IPS-18c (cell line): ENCODE data around the gene PDIA5.

Experiments used
- H3K4me3 ChIP-seq: 2 replicates; pipeline ENCODE4 v1.7.0; 2013; ENCODE audit warnings: low read depth, mild to moderate bottlenecking, low read length, moderate library complexity; ENCODE audit not compliant: insufficient read depth
- H3K9me3 ChIP-seq: one replicate; pipeline ENCODE4 v1.6.1; 2013; ENCODE audit warnings: mild to moderate bottlenecking, low read length, moderate library complexity; ENCODE audit not compliant: control insufficient read depth, insufficient read depth

Gene PDIA5

DNA sequence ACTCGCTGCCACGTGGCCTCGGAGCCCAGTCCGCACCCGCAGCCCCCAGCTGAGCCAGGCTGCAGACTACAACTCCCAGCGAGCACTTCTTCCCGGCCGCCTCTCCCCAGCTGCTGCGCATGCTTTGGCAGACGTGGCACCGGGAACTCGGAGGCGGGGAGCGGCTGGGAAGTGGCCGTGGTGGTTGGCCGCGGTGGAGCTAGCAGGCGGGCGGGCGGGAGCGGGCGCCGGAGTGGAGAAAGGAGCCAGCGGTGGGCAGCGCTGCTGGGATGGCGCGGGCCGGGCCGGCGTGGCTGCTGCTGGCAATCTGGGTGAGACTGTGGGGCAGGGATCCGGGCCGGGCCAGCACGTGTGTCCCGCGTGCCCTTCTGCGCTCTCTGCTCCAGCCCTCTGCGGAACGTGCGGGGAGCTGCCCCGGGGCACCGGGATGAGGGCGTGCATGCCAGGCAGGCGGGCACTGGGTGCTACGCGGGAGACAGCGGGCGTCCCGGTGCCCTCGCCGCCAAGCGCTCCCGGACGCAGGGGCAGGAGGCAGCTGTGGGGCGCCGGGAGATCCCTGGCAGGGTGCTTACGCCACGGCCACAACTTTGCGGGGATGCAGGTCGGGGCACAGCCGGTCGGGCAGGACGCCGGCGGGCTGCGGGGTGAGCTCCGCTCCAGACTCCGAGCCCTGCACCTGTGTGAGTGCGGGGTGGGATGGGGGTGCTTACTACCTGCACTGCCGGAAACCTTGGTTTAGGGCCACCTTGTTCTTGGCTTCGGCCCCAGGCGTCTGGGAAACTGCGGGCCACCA lies at the start of gene PDIA5:
Gene PDIA5, plus strand, starts transcription at position 130 of the 793 bp plus-strand sequence. Its CDS starts 140 bp downstream, at position 270.
- Histone ChIP-seq H3K9me3 (peaks cover 4% of the 10 kb centered on the region), H3K4me3 (peak within 1 kb of the TSS; percentile 87)

DNA sequence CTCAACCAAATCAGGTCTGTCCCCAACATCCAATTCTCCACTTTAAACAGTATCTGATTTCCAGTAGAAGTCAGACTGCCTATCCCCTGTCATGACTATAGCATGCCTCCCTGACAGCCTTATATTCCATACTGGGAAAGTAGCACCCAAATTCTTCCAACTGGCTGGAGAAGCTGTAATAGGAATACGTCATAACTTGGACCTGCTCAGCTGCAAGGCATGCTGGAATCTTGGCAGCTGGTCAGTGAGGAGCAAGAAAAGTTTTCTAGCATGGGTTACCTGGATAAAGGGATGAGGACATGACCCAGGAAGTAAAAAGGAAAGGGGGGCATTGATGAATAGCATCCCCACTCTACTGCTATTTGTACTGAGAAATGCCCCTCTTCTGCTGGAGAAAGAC lies 48.1 kb upstream of the PDIA5 start:
- no peaks in the 10 kb centered on the region for H3K9me3 ChIP-seq
- H3K4me3 ChIP-seq: no peak overlapping the region

DNA sequence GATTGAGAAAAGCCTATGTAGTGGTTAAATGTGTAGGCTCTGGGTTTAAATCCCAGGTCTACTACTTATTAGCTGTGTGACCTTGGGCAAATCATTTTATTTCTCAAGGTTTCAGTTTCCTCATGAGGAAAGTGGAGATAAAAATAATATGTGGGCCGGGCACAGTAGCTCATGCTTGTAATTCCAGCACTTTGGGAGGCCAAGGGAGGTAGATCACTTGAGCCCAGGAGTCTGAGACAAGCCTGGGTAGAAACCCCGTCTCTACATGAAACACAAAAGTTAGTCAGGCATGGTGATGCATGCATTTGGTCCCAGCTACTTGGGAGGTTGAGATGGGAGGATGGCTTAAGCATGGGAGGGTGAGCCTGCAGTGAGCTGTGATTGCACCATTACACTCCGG lies 47.7 kb upstream of the PDIA5 start:
- no peak overlapping the region for H3K4me3 ChIP-seq
- H3K9me3 ChIP-seq: no peaks in the 10 kb centered on the region

DNA sequence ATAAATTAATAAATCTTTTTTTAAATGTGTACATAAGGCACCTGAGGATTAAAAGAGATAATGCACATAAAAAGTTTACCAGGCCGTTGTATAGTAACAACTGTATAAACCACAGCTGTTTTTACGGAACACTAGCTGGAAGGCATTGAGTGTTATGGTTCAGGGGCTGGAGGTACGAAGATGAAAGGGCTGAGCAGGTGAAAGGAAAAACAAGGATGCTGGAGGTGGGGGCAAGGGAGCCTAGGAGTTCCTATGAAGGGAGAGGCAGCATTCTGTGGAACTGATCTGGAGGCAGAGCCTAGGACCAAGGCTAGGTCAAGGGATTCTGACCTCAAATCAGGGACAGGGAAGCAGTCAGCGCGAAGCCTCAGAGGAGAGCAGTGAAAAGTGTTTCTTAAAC lies 47.2 kb upstream of the PDIA5 start:
- H3K4me3 ChIP-seq: no peak overlapping the region
- H3K9me3 ChIP-seq: no peaks in the 10 kb centered on the region

DNA sequence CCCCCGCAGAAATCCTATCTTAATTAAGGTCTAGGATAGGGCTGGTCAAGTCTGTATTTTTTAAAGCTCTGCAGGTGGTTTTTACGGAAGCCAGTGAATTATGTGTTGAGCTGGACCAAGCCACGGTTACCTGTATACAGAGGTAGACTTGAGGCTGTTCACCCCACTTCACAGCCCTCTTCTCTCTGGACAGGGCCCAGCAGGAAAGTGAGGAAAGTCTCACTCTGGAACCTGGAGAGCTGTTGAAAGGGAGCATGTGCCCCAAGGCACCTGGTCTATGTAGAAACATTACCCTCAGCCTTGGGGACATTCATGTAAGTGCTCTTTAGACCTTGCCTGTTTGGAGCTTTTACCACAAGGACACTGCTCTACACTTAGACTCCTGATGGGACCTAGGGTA lies 46.1 kb upstream of the PDIA5 start:
- H3K4me3 ChIP-seq: no peak overlapping the region
- no peaks in the 10 kb centered on the region for H3K9me3 ChIP-seq

DNA sequence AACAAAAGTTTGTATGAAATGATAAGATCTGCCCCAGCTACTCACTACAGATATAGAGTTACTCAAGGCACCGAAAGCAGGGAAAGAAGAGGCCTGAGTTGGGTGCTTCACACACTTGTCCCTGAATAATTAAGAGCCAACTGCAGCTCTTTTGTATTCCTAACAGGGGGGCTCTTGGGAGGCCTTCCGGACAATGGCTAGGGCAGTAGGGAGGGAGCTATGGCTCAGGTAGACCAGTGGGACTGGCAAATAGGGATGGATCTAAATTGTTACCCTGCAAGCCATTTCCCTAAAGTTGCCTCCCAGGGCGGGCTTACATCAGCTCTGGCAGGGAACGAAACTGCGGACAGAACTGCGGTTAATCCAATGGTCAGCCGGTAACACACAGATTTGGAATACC lies 45.4 kb upstream of the PDIA5 start:
- Histone ChIP-seq H3K4me3 (no peak overlapping the region), H3K9me3 (no peaks in the 10 kb centered on the region)

DNA sequence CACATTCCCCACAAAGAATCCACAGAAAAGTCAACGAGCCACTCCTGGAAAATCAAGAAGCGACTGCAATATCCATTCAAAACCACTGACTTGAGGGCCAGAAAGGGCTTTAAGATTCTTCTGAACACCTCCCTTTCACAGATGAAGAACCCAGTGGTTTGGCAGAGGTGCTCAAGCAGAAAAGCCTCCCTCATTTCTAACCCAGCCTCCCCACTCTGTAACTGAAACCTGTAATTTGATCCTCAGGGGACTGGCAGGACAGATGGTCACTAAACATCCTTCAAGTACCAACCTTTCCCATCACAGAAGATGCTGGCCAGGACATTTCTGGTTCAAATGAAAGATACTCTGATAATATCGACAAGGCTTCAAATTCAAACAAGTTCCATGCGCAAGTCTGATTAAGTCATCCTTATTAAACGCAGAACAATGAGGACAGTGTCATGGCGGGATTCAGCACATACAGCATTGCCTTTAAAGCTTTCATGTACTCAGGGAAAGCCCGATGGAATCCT lies 44.8 kb upstream of the PDIA5 start:
- Histone ChIP-seq H3K9me3 (no peaks in the 10 kb centered on the region), H3K4me3 (no peak overlapping the region)

DNA sequence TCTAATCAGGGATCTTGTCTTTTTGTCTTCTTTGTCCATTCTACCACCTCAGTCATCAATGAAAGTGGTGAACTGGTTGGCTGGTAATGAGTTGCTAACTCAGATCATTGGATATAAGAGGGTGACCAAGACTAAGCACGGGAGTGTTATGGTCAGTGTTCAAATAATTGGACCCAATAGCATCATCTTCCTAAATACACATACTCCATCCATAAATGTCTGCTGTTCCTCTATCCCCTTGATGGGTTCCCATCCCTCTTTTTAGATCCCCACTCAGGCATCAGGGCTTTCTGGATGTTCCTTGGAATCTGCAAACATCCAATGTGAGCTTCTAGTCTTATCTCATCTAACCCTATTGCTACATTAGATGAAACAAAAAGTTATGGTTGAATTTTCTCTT lies 42.8 kb upstream of the PDIA5 start:
- H3K4me3 ChIP-seq: no peak overlapping the region
- no peaks in the 10 kb centered on the region for H3K9me3 ChIP-seq

DNA sequence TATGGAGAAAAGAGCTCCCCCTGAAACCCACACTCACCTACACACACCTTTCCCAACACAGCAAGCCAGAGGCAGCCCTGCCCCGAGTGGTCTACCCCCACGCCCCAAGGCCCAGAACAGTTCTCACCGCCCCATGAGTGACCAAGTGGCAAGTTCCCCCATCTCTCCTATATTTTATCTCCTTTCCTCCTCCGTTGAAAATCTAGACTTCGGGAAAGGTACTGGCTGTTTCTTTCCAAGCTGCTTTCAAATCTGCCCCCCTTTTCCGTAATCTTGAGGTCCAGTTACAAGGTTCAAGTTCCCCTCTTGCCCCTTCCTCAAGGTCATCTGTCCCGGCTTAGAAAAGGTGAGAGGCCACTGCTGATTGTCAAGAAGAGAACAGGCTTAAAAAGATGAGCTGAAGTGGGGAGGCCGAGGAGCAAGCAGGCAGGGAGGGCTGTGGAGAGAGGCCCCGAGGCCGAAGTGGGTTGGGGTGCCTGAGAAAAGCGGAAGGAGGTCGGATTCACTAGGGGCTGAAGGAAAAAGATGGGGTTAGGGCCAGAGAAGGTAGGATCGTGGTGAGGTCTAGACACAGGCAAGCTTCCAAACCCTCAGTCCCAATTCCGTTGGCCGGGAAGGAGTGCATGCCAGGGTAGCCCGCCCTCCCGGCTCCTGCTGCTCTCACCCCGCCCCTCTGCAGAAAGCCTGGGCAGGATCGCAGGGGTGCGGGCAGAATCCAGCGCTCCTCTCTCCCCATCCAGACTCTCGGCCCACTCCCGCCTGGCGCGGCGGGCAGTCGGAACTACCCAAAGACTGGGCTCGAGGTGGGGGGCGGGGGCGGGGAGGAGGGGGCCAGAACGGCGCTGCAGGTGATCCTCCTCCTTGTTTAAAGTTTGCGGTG lies 40.9 kb upstream of the PDIA5 start:
- peak overlapping the region; percentile 83; the same call in 1 of the 2 replicates for H3K4me3 ChIP-seq
- H3K9me3 ChIP-seq: no peaks in the 10 kb centered on the region

DNA sequence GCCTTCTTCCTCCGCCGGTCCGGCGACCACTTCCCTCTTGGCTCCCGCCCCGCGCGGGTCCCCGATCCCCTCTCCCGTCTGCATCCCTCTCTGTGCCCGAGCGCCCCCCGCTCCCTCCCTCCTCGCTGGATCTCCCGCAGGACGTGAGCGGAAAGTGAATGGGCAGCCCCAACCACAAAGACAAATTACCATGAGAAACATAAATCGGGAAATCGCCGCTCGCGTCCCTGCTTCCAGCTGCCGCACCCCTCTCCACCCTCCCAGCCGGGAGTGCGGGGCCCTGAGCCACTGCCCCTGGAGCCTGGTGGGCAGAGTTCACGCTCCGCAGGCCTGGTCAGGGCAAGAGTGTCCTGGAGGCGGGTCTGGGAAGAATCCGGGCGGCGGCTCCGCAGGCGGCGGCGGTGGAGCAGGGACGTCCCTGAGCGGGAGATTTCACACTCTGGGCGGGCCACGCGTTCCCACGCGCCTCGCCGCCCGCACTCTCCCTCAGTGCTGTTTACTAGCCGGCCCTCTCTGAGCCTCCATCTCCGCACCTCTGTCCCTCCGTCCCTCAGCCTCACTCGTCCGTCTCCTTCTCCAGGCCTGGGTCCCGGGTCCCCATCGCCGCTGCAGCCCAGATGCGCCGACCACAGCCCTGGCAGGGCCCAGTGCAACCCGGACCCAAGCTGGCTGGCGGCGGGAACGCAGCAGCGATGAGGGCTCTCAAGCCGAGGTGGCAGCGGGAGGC lies 40.1 kb upstream of the PDIA5 start:
- H3K4me3 ChIP-seq: peak overlapping the region; percentile 83
- H3K9me3 ChIP-seq: no peaks in the 10 kb centered on the region

DNA sequence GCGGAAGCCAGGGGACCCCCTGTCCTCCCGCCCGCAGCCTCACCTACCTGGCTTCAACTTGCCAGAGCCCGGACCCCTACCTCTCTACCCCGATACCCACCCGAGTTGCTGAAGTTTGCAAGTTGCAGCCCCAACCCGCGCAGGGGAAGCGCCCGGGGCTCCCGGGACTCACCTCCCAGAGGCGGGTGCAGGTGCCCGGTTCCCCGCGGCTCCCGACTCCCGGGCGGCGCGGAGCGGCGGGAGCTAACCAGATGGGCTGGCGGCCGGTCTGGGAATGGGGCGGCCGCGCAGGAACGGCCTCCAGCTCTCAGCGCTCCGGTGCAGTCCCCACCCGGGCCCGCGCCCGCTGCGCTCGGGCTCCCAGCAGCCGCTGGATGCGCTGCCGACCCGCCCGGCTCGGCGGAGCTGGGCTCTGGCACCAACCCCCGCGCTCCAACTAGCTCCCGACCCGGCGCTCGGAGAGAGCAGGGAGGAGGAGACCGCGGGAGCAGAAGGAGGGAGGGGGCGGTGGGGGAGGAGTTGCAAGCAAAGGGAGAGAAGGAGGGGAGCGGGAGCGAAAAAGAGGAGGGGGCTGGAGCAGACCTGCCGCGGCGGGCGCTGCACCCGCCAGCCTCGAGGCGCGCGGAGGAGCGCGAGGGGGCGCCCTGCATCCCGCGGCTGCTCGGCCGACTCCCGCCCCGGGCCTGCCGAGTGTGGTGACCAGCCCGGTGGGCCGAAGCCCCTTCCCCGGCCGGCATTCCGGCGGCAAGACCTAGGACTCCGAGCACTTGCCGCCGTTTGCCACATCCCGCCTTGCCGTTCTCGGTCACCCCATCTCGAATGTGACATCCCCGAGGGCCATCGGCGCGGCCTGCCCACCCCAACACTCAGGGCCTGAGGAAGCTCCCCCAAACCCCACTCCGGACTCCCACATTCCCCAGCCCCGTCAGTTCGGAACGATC lies 39.3 kb upstream of the PDIA5 start, which contains the start of gene SEMA5B:
Gene SEMA5B, minus strand, starts transcription at position 472 of the 941 bp plus-strand sequence. CDS start 66,500 bp downstream, outside the sequence.
- H3K9me3 ChIP-seq: no peaks in the 10 kb centered on the region

DNA sequence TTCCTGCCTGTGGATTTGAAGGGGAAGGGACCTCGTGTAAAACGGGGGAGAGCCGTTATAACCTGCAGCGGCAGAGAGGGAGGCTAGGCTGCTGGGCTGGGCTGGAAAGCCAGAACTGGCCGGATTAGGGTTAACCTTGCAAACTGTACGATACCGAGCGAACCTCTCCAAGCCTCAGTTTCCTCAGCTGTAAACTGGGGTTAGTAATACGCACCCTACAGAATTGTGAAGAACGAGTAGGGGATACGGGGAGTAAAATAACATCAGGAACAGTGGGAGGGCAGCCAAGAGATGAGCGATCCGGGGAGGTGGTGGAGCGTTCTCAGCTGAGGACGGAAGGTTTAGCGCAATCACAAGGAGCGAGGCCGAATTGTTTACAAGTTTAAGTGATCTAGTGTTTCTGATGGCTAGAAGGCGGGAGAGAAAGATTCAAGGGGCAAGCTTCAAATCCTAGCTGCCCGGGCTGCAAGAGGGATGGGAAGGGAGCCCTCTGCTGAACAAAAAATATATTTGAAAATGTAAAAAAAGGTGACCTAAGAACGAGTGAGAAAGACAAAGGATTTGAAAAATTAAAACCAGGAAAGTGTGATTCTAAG lies 38.5 kb upstream of the PDIA5 start:
- Histone ChIP-seq H3K4me3 (peak overlapping the region; percentile 83), H3K9me3 (no peaks in the 10 kb centered on the region)

More for the DNA sequence above, 39.3 kb upstream of the PDIA5 start, which contains the start of gene SEMA5B:
- peak within 1 kb of the TSS; percentile 83 for H3K4me3 ChIP-seq

DNA sequence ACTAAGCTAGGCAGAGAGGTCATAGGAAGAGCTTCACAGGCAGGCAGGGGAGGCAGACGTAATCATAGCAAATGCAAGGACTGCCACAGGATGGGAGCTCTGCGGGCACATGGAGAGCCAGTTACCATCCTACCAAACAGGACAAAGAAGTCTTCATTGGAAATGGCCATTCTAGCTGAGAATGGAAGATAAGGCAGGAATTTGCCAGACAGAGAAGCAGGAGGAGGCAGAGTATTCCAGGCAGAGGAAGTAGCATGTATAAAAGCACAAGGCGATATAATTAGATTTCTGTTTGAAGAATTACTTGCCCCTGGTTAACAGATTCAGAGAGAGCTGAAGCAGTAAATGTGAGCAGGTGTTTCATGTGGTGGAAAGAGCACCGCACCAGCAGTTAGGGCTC lies 35.8 kb upstream of the PDIA5 start:
- H3K4me3 ChIP-seq: no peak overlapping the region
- no peaks in the 10 kb centered on the region for H3K9me3 ChIP-seq

DNA sequence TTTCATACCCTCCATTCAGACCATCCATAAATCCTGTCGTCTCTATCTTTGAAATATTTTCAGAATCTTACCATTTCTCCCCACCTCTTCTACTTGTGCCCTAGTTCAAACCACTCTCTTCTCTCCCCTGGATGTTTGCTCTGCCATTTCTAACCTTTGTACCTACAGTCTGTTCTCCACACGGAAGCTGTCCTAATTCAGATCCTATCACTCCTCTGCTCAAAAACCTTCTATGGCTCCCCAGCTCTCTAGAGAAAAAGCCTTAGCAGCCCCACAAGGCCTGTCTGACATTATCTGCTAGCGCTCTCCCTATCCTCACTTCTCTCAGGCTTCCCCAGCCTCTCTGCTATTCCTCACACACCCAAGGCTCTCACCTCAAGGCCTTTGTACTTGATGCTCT lies 34.8 kb upstream of the PDIA5 start:
- Histone ChIP-seq H3K4me3 (no peak overlapping the region), H3K9me3 (no peaks in the 10 kb centered on the region)

DNA sequence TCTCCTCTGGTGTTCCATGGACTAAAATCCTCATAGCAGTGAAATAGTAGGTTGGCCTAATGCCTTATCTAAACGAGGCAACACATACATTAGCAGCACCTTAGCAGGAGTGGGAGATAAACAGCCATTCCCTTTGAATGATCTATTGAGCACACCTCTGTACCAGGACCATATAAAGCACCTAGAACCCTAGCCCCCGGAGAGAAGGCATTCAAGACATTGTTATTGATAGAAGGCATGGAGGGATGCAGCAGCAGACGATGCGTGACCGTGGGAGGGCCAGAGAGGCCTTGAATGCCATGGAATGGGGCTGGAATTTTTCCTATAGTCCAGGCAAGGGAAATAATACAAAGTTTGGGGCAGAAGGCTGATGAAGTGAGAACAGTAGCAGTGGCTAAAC lies 32.7 kb upstream of the PDIA5 start:
- Histone ChIP-seq H3K4me3 (no peak overlapping the region), H3K9me3 (no peaks in the 10 kb centered on the region)

DNA sequence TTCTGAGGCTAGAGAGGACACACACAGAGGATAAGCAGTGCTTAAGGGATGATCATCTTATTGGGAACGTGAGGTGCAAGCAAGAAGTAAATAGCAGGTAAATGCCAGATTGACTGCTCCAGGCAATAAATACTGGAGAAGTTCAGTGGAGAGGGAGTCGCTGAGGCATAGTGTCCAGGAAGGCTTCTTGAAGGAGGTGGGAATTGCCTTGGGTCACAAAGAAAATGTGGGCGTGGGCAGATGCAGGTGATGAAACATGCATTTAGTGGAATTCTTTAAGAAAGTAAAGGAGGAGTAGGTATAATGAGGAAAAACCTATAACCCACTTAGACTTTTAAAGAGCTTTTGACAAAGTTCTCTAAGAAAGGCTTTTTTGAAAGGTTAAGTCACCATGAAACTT lies 31.8 kb upstream of the PDIA5 start:
- Histone ChIP-seq H3K4me3 (no peak overlapping the region), H3K9me3 (no peaks in the 10 kb centered on the region)
